ENCODE results near the gene SPRED2. TPM values are rescaled to one million over a fixed set of nuclear protein-coding genes. Genes with fewer than 3 reads are reported as not detected.

The SPRED2 gene
- polyA plus RNA-seq, 2 of the 4 experiments (the other 2 are of a cell fraction) = 20.6 to 29.3 TPM

GRCh38 chr2:65300761-65301711 is 131.4 kb downstream of the SPRED2 start:
- DNase-seq (ENCODE audit: low read depth in 1 of 2, low spot score in 1 of 2) = peak; percentile 65 to 70
- no peak for FAIRE-seq
- no peak for TF ChIP-seq CHD4 (IDR thresholded peaks at IDR 0.05; ENCODE audit: borderline replicate concordance)
- 0 out of 3 replicates have a peak, but pooled peaks have one; percentile 23 for TF ChIP-seq SMC3 (IDR thresholded peaks at IDR 0.05)
- no peak for TF ChIP-seq PHF8 (IDR thresholded peaks at IDR 0.05; ENCODE audit: borderline replicate concordance, low read depth)
- TF ChIP-seq BHLHE40 (IDR thresholded peaks at IDR 0.05; ENCODE audit: low read depth, low read length) = no peak
- TF ChIP-seq FOSL2 (IDR thresholded peaks at IDR 0.05) = no peak
- TF ChIP-seq FOSL2 (CRISPR knock-in tag; IDR thresholded peaks at IDR 0.05) = peak; percentile 27; the same call in 1 of the 2 replicates
- no peak for TF ChIP-seq MAZ (IDR thresholded peaks at IDR 0.05; ENCODE audit: borderline replicate concordance, low read depth, low read length)
- TF ChIP-seq MAX (IDR thresholded peaks at IDR 0.05) = peak; percentile 71; the same call in 1 of the 2 replicates
- no peak for TF ChIP-seq CBX8 (IDR thresholded peaks at IDR 0.05)
- TF ChIP-seq MAFK (IDR thresholded peaks at IDR 0.05; ENCODE audit: partially characterized antibody) = no peak
- peak in 1 of 2 experiments; percentile 46; a peak in 1 of 5 replicates for TF ChIP-seq JUN (IDR thresholded peaks at IDR 0.05)
- TF ChIP-seq KDM5A (IDR thresholded peaks at IDR 0.05) = no peak
- TF ChIP-seq RFX5 (IDR thresholded peaks at IDR 0.05) = no peak
- no peak for TF ChIP-seq HES2 (IDR thresholded peaks at IDR 0.05)
- no peak for TF ChIP-seq KDM1A (IDR thresholded peaks at IDR 0.05; ENCODE audit: low read depth)
- TF ChIP-seq, protein P1, sequence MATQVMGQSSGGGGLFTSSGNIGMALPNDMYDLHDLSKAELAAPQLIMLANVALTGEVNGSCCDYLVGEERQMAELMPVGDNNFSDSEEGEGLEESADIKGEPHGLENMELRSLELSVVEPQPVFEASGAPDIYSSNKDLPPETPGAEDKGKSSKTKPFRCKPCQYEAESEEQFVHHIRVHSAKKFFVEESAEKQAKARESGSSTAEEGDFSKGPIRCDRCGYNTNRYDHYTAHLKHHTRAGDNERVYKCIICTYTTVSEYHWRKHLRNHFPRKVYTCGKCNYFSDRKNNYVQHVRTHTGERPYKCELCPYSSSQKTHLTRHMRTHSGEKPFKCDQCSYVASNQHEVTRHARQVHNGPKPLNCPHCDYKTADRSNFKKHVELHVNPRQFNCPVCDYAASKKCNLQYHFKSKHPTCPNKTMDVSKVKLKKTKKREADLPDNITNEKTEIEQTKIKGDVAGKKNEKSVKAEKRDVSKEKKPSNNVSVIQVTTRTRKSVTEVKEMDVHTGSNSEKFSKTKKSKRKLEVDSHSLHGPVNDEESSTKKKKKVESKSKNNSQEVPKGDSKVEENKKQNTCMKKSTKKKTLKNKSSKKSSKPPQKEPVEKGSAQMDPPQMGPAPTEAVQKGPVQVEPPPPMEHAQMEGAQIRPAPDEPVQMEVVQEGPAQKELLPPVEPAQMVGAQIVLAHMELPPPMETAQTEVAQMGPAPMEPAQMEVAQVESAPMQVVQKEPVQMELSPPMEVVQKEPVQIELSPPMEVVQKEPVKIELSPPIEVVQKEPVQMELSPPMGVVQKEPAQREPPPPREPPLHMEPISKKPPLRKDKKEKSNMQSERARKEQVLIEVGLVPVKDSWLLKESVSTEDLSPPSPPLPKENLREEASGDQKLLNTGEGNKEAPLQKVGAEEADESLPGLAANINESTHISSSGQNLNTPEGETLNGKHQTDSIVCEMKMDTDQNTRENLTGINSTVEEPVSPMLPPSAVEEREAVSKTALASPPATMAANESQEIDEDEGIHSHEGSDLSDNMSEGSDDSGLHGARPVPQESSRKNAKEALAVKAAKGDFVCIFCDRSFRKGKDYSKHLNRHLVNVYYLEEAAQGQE (IDR thresholded peaks at IDR 0.05) = no peak
- TF ChIP-seq HOXB5 (CRISPR knock-in tag; IDR thresholded peaks at IDR 0.05) = no peak
- no peak for TF ChIP-seq RCOR1 (IDR thresholded peaks at IDR 0.05; ENCODE audit: low read depth, low read length)
- TF ChIP-seq, protein P2, sequence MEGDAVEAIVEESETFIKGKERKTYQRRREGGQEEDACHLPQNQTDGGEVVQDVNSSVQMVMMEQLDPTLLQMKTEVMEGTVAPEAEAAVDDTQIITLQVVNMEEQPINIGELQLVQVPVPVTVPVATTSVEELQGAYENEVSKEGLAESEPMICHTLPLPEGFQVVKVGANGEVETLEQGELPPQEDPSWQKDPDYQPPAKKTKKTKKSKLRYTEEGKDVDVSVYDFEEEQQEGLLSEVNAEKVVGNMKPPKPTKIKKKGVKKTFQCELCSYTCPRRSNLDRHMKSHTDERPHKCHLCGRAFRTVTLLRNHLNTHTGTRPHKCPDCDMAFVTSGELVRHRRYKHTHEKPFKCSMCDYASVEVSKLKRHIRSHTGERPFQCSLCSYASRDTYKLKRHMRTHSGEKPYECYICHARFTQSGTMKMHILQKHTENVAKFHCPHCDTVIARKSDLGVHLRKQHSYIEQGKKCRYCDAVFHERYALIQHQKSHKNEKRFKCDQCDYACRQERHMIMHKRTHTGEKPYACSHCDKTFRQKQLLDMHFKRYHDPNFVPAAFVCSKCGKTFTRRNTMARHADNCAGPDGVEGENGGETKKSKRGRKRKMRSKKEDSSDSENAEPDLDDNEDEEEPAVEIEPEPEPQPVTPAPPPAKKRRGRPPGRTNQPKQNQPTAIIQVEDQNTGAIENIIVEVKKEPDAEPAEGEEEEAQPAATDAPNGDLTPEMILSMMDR (IDR thresholded peaks at IDR 0.05) = no peak
- no peak for TF ChIP-seq RARB (CRISPR knock-in tag; IDR thresholded peaks at IDR 0.05)
- no peak for TF ChIP-seq MYC (IDR thresholded peaks at IDR 0.05; ENCODE audit: borderline replicate concordance, low read length)
- TF ChIP-seq HMGXB4 (CRISPR knock-in tag; IDR thresholded peaks at IDR 0.05; ENCODE audit: borderline replicate concordance) = no peak
- TF ChIP-seq HOXB13 (CRISPR knock-in tag; IDR thresholded peaks at IDR 0.05; ENCODE audit: low read depth) = no peak
- TF ChIP-seq, protein P3, sequence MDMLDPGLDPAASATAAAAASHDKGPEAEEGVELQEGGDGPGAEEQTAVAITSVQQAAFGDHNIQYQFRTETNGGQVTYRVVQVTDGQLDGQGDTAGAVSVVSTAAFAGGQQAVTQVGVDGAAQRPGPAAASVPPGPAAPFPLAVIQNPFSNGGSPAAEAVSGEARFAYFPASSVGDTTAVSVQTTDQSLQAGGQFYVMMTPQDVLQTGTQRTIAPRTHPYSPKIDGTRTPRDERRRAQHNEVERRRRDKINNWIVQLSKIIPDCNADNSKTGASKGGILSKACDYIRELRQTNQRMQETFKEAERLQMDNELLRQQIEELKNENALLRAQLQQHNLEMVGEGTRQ (IDR thresholded peaks at IDR 0.05) = no peak
- TF ChIP-seq TP53 (CRISPR knock-in tag; IDR thresholded peaks at IDR 0.05) = no peak
- TF ChIP-seq E2F6 (IDR thresholded peaks at IDR 0.05; ENCODE audit: borderline replicate concordance, low read depth) = peak; percentile 58; the same call in 1 of the 2 replicates
- 0 out of 5 replicates have a peak, but pooled peaks of 1 of the 2 experiments have one; percentile 20 for TF ChIP-seq RAD21 (conservative IDR thresholded peaks at IDR 0.05 in 1 of 2, IDR thresholded peaks at IDR 0.05 in 1 of 2)
- TF ChIP-seq RNF2 (IDR thresholded peaks at IDR 0.05; ENCODE audit: borderline replicate concordance, low read depth) = no peak
- no peak for TF ChIP-seq HDAC2 (IDR thresholded peaks at IDR 0.05)
- TF ChIP-seq JUNB (IDR thresholded peaks at IDR 0.05) = peak; percentile 37

More at GRCh38 chr2:65300761-65301711, 131.4 kb downstream of the SPRED2 start:
- H3K4me2 ChIP-seq = peak overlapping the region; percentile 70
- whole genome bisulfite sequencing (ENCODE audit: missing lambda C conversion rate) = 23% methylated on average over 20 of the region's 20 CpGs
- ChIA-PET CTCF (interaction anchor here (0.5 to 4.4 kb wide), 16 partner anchors 10 to 273 kb away, joined by 3 to 34 read pairs (median 3); partner anchors contain the start of gene SPRED2), POLR2A (interaction anchor here (2.0 kb wide), 1 partner anchor 19 kb away, joined by 13 read pairs; no protein-coding TSS in a partner anchor)
- H3K27ac ChIP-seq = peak overlapping the region; percentile 71 to 82
- H3K4me3 ChIP-seq = no peak overlapping the region
- ATAC-seq = peak; percentile 86 to 90
- no peaks in the 10 kb centered on the region for H3K9me3 ChIP-seq
- peaks cover 38% of the 10 kb centered on the region for H3K4me1 ChIP-seq
